DMS53 (cell line): ENCODE data around the gene EHD4.

Experiments used
- DNase-seq: peaks from one replicate; lab custom pipeline; 2025; lab: John Stamatoyannopoulos, UW

EHD4 gene

GRCh38 chr15:41881086-41881485 is 91.3 kb downstream of the EHD4 start:
- DNase-seq, result no peak

- DNase-seq, result no peak
Measured at GRCh38 chr15:41880156-41880877, 92.0 kb downstream of the EHD4 start.

DNA sequence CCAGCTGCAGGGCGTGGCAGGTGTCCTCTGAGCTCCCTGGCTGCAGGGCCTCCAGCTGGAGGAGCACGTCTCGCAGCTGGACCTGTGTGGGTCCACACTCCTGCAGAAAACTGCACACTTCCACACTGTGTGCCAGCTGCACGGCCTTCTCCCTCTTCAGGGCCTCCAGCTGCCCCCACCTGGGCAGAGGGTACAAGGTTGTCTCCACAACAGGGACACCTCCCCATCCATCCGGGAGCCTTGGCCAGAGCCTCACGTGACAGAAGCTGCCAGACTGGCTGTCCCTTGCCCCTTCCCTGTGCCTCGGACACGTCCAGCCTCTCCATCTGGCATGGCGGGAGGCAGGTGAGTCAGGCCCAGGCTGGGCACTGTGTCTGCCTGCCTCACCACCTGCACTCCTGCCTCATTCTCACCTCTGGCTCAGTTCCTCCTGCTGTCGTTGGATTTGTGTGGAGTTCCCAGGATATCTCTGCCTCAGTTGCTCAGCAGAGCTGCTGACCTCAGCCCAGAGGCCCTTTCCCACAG is 93.0 kb downstream of the EHD4 start:
- no peak for DNase-seq

DNA sequence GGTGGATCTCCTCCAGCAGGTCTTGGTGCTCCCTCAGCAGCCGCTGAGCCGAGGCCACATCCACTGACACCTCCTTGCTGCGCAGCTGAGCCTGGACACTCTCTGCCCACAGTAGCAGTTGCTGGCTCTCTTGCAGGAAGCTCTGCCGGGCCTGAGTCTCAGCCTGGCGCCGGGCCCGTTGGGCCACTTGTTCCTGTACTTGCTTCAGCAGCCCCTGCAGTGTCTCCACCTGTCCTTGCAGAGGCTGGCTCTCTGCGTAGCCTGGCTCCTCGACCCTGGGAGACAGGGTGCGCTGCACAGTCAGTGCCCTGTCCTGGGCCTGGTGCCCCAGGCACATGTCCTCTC is 94.0 kb downstream of the EHD4 start:
- DNase-seq, result no peak

GRCh38 chr15:41877631-41878354 is 94.6 kb downstream of the EHD4 start:
- no peak for DNase-seq

- no peak for DNase-seq
Measured at GRCh38 chr15:41876689-41877088, 95.7 kb downstream of the EHD4 start.

DNA sequence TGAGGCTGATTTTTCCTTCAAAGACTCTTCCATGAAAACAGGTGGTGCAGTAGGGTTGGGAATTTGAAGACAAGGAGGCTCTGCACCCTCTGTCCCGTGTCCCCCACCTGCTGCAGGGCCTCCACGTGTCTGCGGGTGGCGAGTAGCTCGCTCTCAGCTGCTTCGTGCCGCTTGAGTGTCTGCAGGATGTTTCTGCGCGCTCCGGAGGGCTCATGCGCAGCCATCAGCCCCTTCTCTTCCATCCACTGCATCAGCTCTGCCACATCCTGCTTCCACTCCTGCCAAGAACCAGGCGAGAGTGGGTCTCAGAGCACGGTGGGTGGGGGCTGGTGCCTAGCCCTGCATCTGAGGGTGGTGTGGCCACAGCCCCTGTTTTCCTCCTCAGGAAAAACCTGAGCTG is 96.3 kb downstream of the EHD4 start:
- DNase-seq, result no peak

GRCh38 chr15:41874736-41875135 is 97.6 kb downstream of the EHD4 start:
- DNase-seq, result no peak

DNA sequence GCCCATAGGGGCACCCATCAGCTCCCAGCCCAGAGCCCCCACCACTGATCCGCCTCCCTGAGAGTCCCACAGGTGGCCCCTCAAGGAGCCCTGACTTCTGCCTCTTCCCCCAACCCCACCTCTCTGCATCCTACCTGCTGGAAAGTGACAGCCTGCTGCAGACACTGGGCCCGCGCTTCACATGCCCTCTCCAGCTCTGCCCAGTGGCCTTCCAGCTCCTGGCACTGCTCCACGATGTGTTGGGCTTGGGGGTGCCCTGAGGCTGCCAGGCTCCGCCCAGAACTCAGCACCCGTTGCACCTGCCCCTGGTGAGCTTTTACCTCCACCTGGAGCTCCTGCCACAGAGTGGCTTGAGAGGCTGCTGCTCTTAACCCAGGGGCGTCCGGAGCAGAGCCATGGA is 98.6 kb downstream of the EHD4 start:
- DNase-seq, result peak; percentile 28

- DNase-seq, result no peak
Measured at GRCh38 chr15:41872166-41872747, 100.1 kb downstream of the EHD4 start.

- DNase-seq, result no peak
Measured at GRCh38 chr15:41871175-41871905, 101.0 kb downstream of the EHD4 start.

GRCh38 chr15:41870689-41871081 is 101.7 kb downstream of the EHD4 start:
- no peak for DNase-seq

- DNase-seq, result no peak
Measured at GRCh38 chr15:41869770-41870688, 102.3 kb downstream of the EHD4 start.

DNA sequence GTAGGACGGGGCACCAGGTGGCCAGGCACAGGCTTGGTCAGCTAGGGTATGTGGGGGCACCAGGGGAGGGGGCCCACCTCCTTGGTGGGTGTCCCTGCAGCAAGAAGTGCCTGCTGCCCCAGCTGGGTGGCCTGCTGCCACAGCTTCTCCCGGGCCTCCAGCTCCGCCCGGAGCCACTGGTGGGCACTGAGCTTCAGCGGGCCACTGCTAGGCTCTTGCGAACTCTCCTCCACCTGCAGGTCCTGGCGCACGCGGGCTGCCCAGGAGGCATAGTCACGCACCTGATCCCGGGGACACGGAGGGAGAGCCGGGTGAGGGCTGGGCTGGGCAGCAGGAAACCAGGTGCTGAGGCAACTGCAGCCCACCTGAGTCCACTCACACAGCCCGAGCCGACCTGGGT is 104.0 kb downstream of the EHD4 start:
- DNase-seq, result no peak

DNA sequence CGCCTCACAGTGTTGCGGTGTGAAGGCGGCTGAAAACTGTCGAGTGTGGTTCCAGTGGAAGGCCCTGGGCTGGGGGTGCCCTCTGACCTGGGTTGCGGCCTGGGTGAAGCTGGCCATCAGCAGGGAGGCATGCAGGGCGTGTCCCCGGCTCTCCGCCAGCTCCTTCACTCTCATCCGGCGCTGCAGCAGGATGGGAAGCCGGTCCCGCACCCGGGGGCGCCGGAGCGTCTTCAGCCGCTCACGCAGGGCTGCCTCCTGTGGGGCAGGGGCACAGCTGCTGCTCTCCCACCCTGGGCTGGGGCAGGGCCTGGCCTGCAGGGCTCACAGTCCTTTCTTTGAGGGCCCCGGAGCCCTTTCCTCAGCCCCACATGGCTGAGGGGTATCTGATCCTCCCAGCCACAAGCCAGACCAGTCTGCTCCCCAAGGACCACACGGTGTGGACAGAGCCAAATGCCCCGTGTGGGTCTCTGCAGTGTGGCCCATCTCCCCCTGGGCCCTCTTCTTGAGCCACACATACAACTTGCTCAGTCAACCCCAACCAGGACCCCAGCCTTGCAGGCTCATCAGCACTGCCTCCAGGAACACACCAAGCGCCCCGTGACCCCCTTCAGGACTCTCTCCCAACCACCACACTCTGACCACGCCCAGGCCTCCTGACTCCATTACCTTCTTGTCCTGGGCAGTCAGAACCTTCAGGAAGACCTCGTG is 105.3 kb downstream of the EHD4 start:
- no peak for DNase-seq

DNA sequence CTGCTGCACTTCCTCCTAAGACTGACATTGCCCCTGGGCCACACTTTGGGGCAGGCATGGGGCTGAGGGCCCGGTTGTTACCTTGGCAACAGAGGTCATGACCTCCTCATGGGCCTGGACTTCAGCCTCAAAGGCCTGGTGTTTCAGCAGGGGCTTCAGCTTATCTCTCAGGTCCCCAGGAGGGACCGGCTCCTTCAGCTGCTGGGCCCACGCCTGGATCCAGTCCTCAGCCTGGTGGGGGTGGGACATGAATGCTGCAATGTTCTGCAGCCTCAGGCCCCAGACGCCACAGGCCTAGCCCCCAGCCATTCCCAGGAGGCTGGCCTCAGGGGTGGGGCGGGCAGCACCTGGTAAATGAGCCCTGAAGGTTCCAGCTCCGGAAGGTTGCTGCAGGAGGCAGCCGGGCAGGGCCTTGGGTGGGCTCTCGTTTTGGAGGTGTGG is 106.1 kb downstream of the EHD4 start:
- DNase-seq, result no peak

GRCh38 chr15:41865490-41866055 is 106.8 kb downstream of the EHD4 start:
- no peak for DNase-seq

DNA sequence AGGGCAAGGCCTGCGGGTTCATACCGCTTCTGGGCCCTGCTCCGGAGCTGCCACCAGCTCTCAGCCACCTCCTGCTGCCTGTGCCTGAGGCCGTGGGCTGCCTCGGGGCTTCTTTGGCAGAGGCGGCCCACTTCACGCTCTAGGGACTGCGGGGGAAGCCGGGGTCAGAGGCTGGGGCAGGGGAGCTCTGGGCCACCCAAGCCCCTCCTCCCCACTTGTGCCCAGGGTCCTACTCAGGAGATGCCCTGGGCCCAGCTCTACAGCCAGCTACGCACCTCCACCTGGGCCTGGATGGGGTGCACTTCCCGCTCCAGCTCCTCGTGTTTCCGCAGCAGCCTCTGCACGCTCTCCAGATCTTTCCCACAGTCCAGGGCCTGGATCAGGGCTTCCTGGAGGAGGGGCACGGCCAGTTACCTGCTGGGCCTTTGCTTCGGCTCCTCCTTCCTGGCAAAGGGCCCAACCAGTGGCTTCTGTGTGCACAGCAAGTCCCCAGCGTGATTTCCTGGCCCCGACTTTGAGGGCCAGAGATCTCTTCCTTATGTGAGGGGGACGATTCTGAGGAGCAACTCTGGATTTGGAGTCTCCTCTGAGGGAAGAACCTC is 109.7 kb downstream of the EHD4 start:
- DNase-seq, result peak; percentile 62

DNA sequence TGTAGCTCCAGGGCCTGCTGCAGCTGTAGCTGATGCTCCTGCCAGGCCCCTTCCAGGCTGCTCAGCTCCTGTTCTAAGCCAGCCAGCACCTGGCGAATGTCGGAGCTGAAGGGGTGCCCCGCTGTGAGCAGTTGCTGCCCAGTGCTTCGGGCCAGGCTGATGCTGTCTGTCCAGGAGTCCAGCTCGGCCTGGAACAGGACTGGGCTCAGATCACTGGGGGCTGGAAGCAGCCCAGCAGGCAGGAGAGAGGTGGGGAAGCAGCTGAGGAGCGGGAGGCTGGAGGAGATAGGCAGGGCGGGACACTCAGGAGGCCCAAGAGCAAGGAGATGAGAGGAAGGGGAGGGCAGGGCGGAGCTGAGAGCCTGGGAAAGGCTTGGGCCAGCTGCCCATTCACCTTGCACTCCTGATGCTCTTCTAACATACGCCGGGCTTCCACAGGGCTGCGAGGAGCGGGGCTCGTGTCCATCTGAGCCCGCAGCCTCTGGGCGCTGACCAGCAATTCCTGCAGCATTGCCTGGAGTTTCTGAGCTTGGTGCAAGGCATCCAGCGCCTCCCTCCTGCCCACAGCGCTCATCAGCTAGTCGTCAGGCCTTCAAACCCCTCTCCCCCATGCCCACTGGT is 110.5 kb downstream of the EHD4 start:
- no peak for DNase-seq
